Left lobe of liver (tissue), 2 donors: ENCODE data around the gene DNAH3. TPM values are rescaled to one million over a fixed set of nuclear protein-coding genes. Genes with fewer than 3 reads are reported as not detected.
"Not testable (repeated sequence)": the region's sequence is repeated elsewhere in the genome, so short reads cannot be mapped to it uniquely, and the experiment has no call there.

Source experiments
- ATAC-seq: fragments of 200-7000 bp; cut with Tn5 transposase; one replicate; pipeline ENCODE4 v1.9.1; 2020; ENCODE audit warnings: mild to moderate bottlenecking, moderate library complexity
- DNase-seq: peaks from one replicate; pipeline ENCODE4 v3.0.0-alpha.2; 2020; ENCODE audit warnings: low spot score
- total RNA-seq: library from RNA; stranded (reverse); gene quantifications from one replicate; pipeline ENCODE4 v1.2.1, GENCODE V29; 2021
- donor health status: DM: no; HTN: no; CAD: no; lungs with moderate emphysema.
- donor health status: DM: no; HTN: yes; CAD: no.

DNAH3 gene
- total RNA-seq, 1 donor from 2014 or later, result not detected

- ATAC-seq (no peak), DNase-seq (no peak)
Measured at GRCh38 chr16:20949660-20950059, 201.0 kb downstream of the DNAH3 start.

GRCh38 chr16:20948444-20948843, 202.2 kb downstream of the DNAH3 start:
- DNase-seq (no peak), ATAC-seq (no peak)

GRCh38 chr16:20946015-20946629, 204.5 kb downstream of the DNAH3 start:
- ATAC-seq, result no peak

GRCh38 chr16:20945575-20945875, 205.1 kb downstream of the DNAH3 start:
- ATAC-seq, DNase-seq: not testable (repeated sequence)

More at GRCh38 chr16:20946015-20946629, 204.5 kb downstream of the DNAH3 start:
- DNase-seq, result no peak

- ATAC-seq (peak; percentile 62), DNase-seq (no peak)
Measured at GRCh38 chr16:20944861-20945574, 205.6 kb downstream of the DNAH3 start.

- ATAC-seq (no peak), DNase-seq (no peak)
Measured at GRCh38 chr16:20942256-20942655, 208.4 kb downstream of the DNAH3 start.

- DNase-seq (no peak), ATAC-seq (no peak)
Measured at GRCh38 chr16:20941636-20941926, 209.1 kb downstream of the DNAH3 start.

- no peak for ATAC-seq
- DNase-seq, result no peak
Measured at GRCh38 chr16:20940871-20941635, 209.6 kb downstream of the DNAH3 start.

- DNase-seq, result no peak
- ATAC-seq, result no peak
Measured at GRCh38 chr16:20939611-20940010, 211.0 kb downstream of the DNAH3 start.

GRCh38 chr16:20938426-20938825, 212.2 kb downstream of the DNAH3 start:
- ATAC-seq, result no peak

GRCh38 chr16:20937736-20938135, 212.9 kb downstream of the DNAH3 start:
- ATAC-seq, result no peak
- DNase-seq, result no peak

More at GRCh38 chr16:20938426-20938825, 212.2 kb downstream of the DNAH3 start:
- no peak for DNase-seq

- no peak for ATAC-seq
- DNase-seq, result no peak
Measured at GRCh38 chr16:20933589-20933988, 217.1 kb downstream of the DNAH3 start.

- DNase-seq (no peak), ATAC-seq (no peak)
Measured at GRCh38 chr16:20931066-20931600, 219.5 kb downstream of the DNAH3 start.

GRCh38 chr16:20930365-20930690, 220.3 kb downstream of the DNAH3 start:
- ATAC-seq, result no peak
- no peak for DNase-seq

- ATAC-seq, DNase-seq: not testable (repeated sequence)
Measured at GRCh38 chr16:20929676-20930364, 220.8 kb downstream of the DNAH3 start.

- ATAC-seq (no peak), DNase-seq (no peak)
Measured at GRCh38 chr16:20928774-20929411, 221.8 kb downstream of the DNAH3 start.

GRCh38 chr16:20925751-20926150, 224.9 kb downstream of the DNAH3 start:
- no peak for DNase-seq
- ATAC-seq, result peak; percentile 52

GRCh38 chr16:20923876-20924275, 226.8 kb downstream of the DNAH3 start:
- DNase-seq (no peak), ATAC-seq (no peak)

- no peak for ATAC-seq
- no peak for DNase-seq
Measured at GRCh38 chr16:20920799-20921198, 229.8 kb downstream of the DNAH3 start.

GRCh38 chr16:20920091-20920490, 230.6 kb downstream of the DNAH3 start:
- ATAC-seq, result no peak
- no peak for DNase-seq
